ENCODE data around the gene CWC27. TPM values are rescaled to one million over a fixed set of nuclear protein-coding genes. Genes with fewer than 3 reads are reported as not detected.

The CWC27 gene
- total RNA-seq, 4 donors from 2014 or later, result 13.0 to 22.9 (median 19.9) TPM

DNA sequence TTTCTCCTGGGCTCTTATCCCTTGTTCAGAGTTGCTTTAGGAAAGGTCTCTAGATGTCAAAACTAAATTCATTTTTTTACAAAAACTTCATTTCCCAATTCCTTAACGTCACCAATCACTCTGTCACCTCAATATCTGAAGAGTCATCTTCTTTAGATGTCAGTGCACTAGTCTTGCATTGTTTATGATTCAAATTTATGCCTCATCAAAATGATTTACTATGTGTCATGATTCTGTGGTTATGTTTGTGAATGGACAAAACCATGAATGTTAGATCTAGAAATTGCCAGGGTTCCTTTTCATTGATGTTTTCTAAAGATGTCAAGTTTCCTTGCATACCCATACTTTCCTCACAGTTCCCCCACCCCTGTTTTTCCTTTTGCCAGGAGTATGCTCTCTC, 21.5 kb downstream of the CWC27 start:
- Histone ChIP-seq H3K36me3 (peaks cover 2 to 21% of the 10 kb centered on the region in 2 donors), H3K4me3 (no peak overlapping the region), H3K27me3 (no peaks in the 10 kb centered on the region), H3K4me1 (no peaks in the 10 kb centered on the region), H3K9me3 (no peaks in the 10 kb centered on the region), H3K27ac (no peak overlapping the region)
- no peak for ATAC-seq
- TF ChIP-seq CTCF (IDR thresholded peaks at IDR 0.05) (no peak), POLR2A (IDR thresholded peaks at IDR 0.05) (no peak), EP300 (IDR thresholded peaks at IDR 0.05) (no peak), POLR2AphosphoS5 (IDR thresholded peaks at IDR 0.05) (no peak)
- 89 to 100% methylated on average over 1 of the region's 1 CpG for WGBS, 2 donors (ENCODE audit: low coverage in 1 of 2)

- TF ChIP-seq CTCF (IDR thresholded peaks at IDR 0.05) (no peak), EP300 (IDR thresholded peaks at IDR 0.05) (no peak), POLR2A (IDR thresholded peaks at IDR 0.05) (no peak)
- Histone ChIP-seq H3K4me1 (no peaks in the 10 kb centered on the region), H3K36me3 (peaks cover 0 to 11% of the 10 kb centered on the region in 2 donors), H3K4me3 (no peak overlapping the region), H3K27ac (no peak overlapping the region), H3K9me3 (no peaks in the 10 kb centered on the region), H3K27me3 (no peaks in the 10 kb centered on the region)
- ATAC-seq, result no peak
Observed at GRCh38 chr5:64792469-64792868, 23.7 kb downstream of the CWC27 start.

DNA sequence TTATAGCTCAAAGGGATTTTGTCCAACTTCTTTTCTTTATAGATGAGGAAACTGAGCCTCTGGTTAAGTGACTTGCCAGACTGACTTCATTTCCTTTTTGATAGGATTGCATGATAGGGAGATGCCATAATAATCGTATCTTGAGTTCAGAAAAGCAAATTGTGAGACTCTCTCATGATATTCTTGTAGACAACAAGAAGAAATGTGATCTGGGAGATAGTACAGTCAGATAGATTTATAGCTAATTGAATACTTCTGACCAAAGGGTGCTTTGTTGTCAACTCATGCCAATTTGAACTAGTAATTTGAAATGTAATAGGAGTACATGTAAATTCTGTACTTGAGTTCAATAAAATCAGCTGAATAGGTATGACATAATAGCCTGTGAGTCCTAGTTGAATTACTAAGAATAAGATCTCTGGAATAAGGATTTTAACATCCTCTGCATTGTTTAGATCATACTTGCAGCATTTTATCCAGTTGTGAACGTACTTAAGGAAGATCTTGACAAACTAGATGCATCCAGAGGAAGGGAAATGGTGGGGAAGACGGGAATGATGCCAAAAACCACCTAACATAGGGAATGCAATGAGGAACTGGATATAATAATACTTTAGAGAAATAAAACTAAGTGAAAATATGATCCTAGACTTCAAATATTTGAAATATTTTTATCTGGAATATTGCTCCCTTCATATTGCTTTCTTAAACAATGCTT, 25.5 kb downstream of the CWC27 start:
- H3K27me3 ChIP-seq, result no peaks in the 10 kb centered on the region
- H3K36me3 ChIP-seq, result peaks cover 0 to 11% of the 10 kb centered on the region in 2 donors
- whole genome bisulfite sequencing, 2 donors (ENCODE audit: low coverage in 1 of 2), result 87 to 88% methylated on average over 3 of the region's 3 CpGs
- H3K4me3 ChIP-seq, result no peak overlapping the region
- H3K9me3 ChIP-seq, result no peaks in the 10 kb centered on the region
- no peaks in the 10 kb centered on the region for H3K4me1 ChIP-seq
- no peak for TF ChIP-seq EP300 (IDR thresholded peaks at IDR 0.05)
- no peak for TF ChIP-seq POLR2A (IDR thresholded peaks at IDR 0.05)
- no peak for TF ChIP-seq POLR2AphosphoS5 (IDR thresholded peaks at IDR 0.05)
- TF ChIP-seq CTCF (IDR thresholded peaks at IDR 0.05), result no peak
- ATAC-seq, result no peak
- H3K27ac ChIP-seq, result no peak overlapping the region

GRCh38 chr5:64796301-64796700, 27.6 kb downstream of the CWC27 start:
- Histone ChIP-seq H3K4me3 (no peak overlapping the region), H3K4me1 (no peaks in the 10 kb centered on the region), H3K27ac (no peak overlapping the region), H3K36me3 (peaks cover 0 to 10% of the 10 kb centered on the region in 2 donors), H3K9me3 (no peaks in the 10 kb centered on the region), H3K27me3 (no peaks in the 10 kb centered on the region)
- TF ChIP-seq EP300 (IDR thresholded peaks at IDR 0.05), result no peak
- no peak for TF ChIP-seq CTCF (IDR thresholded peaks at IDR 0.05)
- ATAC-seq, result no peak

DNA sequence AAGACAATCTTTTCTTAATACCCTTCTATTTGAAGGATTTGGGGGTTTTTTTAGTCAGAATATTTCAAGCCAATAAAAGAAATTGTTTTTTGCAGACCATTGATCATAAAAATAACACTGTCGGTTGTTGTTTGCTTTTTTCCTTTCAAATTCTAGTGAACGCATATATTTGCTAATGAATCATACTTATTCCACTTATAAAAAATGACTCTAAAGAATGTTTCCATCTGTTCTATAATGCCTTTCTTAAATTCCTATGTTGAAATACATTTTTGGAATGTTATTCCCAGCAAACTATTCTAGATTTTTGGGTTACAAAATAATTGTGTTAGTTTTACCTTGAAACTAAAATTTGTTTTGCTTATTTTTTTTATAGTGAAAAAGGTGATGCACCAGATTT, 32.2 kb downstream of the CWC27 start:
- Histone ChIP-seq H3K27ac (no peak overlapping the region), H3K27me3 (no peaks in the 10 kb centered on the region), H3K4me3 (no peak overlapping the region), H3K9me3 (no peaks in the 10 kb centered on the region), H3K36me3 (peaks cover 0 to 45% of the 10 kb centered on the region in 2 donors), H3K4me1 (no peaks in the 10 kb centered on the region)
- ATAC-seq, result no peak
- 77 to 81% methylated on average over 2 of the region's 2 CpGs for WGBS, 2 donors (ENCODE audit: low coverage in 1 of 2)
- TF ChIP-seq CTCF (IDR thresholded peaks at IDR 0.05) (no peak), POLR2A (IDR thresholded peaks at IDR 0.05) (no peak), POLR2AphosphoS5 (IDR thresholded peaks at IDR 0.05) (no peak), EP300 (IDR thresholded peaks at IDR 0.05) (no peak)

Data from gastroesophageal sphincter (tissue), 4 donors.